ENCODE results near the gene ST7. TPM values are rescaled to one million over a fixed set of nuclear protein-coding genes. Genes with fewer than 3 reads are reported as not detected.
A peak's percentile ranks its signal among the peaks of the same experiment; 100 is the strongest.

The ST7 gene
- total and polyA plus RNA-seq, 2 experiments from 2014 or later: 9.9 to 18.3 TPM

- Histone ChIP-seq H3K9me2 (ENCODE audit: insufficient read depth) (no peaks in the 10 kb centered on the region), H3K4me1 (ENCODE audit: insufficient read depth) (peaks cover 11% of the 10 kb centered on the region), H3K4me2 (no peak overlapping the region), H2AFZ (no peak overlapping the region), H3F3A (replicated peaks; ENCODE audit: low read depth) (no peaks in the 10 kb centered on the region), H3K36me3 (ENCODE audit: insufficient read depth) (no peaks in the 10 kb centered on the region), H4K20me1 (replicated peaks; ENCODE audit: insufficient read depth) (no peaks in the 10 kb centered on the region; the same call in 1 of the 2 replicates), H3K27ac (ENCODE audit: low read depth) (0 out of 2 replicates have a peak overlapping the region, but pooled peaks have one; percentile 33), H3K27me3 (ENCODE audit: insufficient read depth) (no peaks in the 10 kb centered on the region), H3K79me2 (replicated peaks; ENCODE audit: insufficient read depth) (peaks cover 83% of the 10 kb centered on the region), H3K4me3 (no peak overlapping the region)
- H3K36me3 Mint-ChIP-seq (ENCODE audit: low read depth): peaks cover 3% of the 10 kb centered on the region; the same call in 1 of the 3 replicates
- H3K27ac Mint-ChIP-seq: no peak overlapping the region
- no peak for DNase-seq (ENCODE audit: low spot score)
- no peaks in the 10 kb centered on the region for H3K9me3 Mint-ChIP-seq
- peaks cover 16% of the 10 kb centered on the region for H3K4me1 Mint-ChIP-seq
- H3K4me3 Mint-ChIP-seq: no peak overlapping the region
- no peak for TF ChIP-seq CTCF (conservative IDR thresholded peaks at IDR 0.05; ENCODE audit: low read depth in 2 of 2)
- TF ChIP-seq JUNB (IDR thresholded peaks at IDR 0.05; ENCODE audit: unreplicated experiment): no peak
- TF ChIP-seq ETS1 (IDR thresholded peaks at IDR 0.05): no peak
- no peak for TF ChIP-seq CREB1 (CRISPR knock-in tag; IDR thresholded peaks at IDR 0.05; ENCODE audit: low read depth)
- no peak for TF ChIP-seq NANOG (IDR thresholded peaks at IDR 0.05; ENCODE audit: borderline replicate concordance)
- TF ChIP-seq REST (IDR thresholded peaks at IDR 0.05; ENCODE audit: unreplicated experiment): no peak
- TF ChIP-seq ZNF462 (CRISPR knock-in tag; IDR thresholded peaks at IDR 0.05): no peak
- no peak for TF ChIP-seq EZH2phosphoT487 (IDR thresholded peaks at IDR 0.05; ENCODE audit: unreplicated experiment)
- TF ChIP-seq STAT1 (IDR thresholded peaks at IDR 0.05; ENCODE audit: unreplicated experiment): no peak
- TF ChIP-seq POLR2AphosphoS5 (IDR thresholded peaks at IDR 0.05; ENCODE audit: low read depth): no peak
- no peak for TF ChIP-seq EZH2 (IDR thresholded peaks at IDR 0.05; ENCODE audit: low read depth, unreplicated experiment)
- no peak for ATAC-seq
- no peaks in the 10 kb centered on the region for H3K27me3 Mint-ChIP-seq (ENCODE audit: insufficient read depth, low read depth, poor library complexity)
Observed at GRCh38 chr7:116963234-116963633, 9.9 kb downstream of the ST7 start.
